ENCODE results near the gene ASAP2. TPM values are rescaled to one million over a fixed set of nuclear protein-coding genes. Genes with fewer than 3 reads are reported as not detected.

ASAP2 gene
- total RNA-seq, 4 donors from 2014 or later = 33.2 to 62.1 (median 54.5) TPM

GRCh38 chr2:9303528-9304225 is 97.1 kb downstream of the ASAP2 start:
- no peak overlapping the region for H3K4me3 ChIP-seq
- no peaks in the 10 kb centered on the region for H3K27me3 ChIP-seq
- DNase-seq = no peak
- in situ Hi-C loops (cut with MboI; ENCODE audit: low pct_ligation_motif_present in 1 of 4, low pct_unique_long_range_greater_than_20kb in 1 of 4, low sequenced_read_pairs in 3 of 4) (no loop called here), intact Hi-C loops (cut with DNase I; ENCODE audit: low total_unique reads) (no loop called here)
- no peaks in the 10 kb centered on the region for H3K9me3 ChIP-seq
- no peaks in the 10 kb centered on the region for H3K36me3 ChIP-seq
- WGBS, 2 donors (ENCODE audit: low coverage in 1 of 2) = 83 to 92% methylated on average over 6 to 11 of the region's 11 CpGs
- H3K4me1 ChIP-seq = peaks cover 0 to 24% (median 8%) of the 10 kb centered on the region in 4 donors
- H3K27ac ChIP-seq = no peak overlapping the region
- TF ChIP-seq CTCF (IDR thresholded peaks at IDR 0.05) = no peak
- no peak for TF ChIP-seq POLR2A (IDR thresholded peaks at IDR 0.05)
- no peak for TF ChIP-seq EP300 (IDR thresholded peaks at IDR 0.05; ENCODE audit: low read depth)
- no peak for TF ChIP-seq POLR2AphosphoS5 (IDR thresholded peaks at IDR 0.05)

DNA sequence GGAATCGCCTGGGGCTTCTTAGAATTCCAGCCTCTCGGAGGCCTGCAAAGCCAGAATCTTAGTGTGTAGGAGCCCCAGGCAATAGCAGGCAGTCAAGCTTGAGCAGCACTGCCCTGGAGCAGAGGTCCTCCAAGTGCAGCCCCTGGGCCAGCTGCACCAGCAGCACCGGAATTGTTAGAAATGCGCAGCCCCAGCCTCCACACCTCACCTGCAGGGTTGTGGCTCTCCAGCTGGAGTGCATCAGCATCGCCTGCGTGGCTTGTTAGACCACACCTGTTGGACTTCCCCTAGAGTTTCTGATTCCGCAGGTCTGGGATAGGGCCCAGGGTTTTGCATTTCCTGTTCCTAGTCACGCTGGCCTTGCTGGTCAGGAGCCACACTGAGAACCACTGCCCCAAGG is 100.3 kb downstream of the ASAP2 start:
- Histone ChIP-seq H3K36me3 (no peaks in the 10 kb centered on the region), H3K27ac (peak overlapping the region in 3 of 4 donors; percentile 17 to 61 (median 45)), H3K9me3 (no peaks in the 10 kb centered on the region), H3K4me1 (peaks cover 16 to 31% (median 20%) of the 10 kb centered on the region in 4 donors), H3K27me3 (no peaks in the 10 kb centered on the region), H3K4me3 (no peak overlapping the region)
- 84% methylated on average over 8 of the region's 8 CpGs; no CpG with 5 or more reads in 1 of the 2 donors for WGBS, 2 donors (ENCODE audit: low coverage in 1 of 2)
- intact Hi-C loops (cut with DNase I; ENCODE audit: low total_unique reads) = no loop called here
- TF ChIP-seq CTCF (IDR thresholded peaks at IDR 0.05) = no peak
- TF ChIP-seq POLR2A (IDR thresholded peaks at IDR 0.05) = no peak
- no peak for TF ChIP-seq POLR2AphosphoS5 (IDR thresholded peaks at IDR 0.05)
- TF ChIP-seq EP300 (IDR thresholded peaks at IDR 0.05; ENCODE audit: low read depth) = no peak
- DNase-seq = no peak
- in situ Hi-C loops (cut with MboI; ENCODE audit: low pct_ligation_motif_present in 1 of 4, low pct_unique_long_range_greater_than_20kb in 1 of 4, low sequenced_read_pairs in 3 of 4) = no loop called here

DNA sequence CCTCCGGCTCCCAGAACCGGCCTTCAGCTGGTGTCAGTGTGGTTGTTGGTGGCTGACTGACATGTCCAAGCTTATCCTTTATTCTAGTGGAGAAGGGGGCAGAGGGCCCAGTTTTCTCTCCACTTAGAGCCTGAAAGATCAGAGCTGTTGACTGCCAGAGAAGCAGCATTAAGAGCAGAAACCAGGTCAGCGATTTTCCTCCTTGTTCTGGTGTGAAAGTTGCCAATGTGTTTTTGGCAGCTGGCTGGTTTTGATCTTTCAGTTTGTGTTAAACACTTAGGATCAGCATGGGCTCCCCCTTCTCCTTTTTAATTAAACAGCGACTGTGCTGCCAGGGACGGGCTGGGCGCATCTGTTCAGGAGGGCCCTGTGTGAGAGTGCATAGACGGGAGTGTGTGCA is 100.9 kb downstream of the ASAP2 start:
- Histone ChIP-seq H3K9me3 (no peaks in the 10 kb centered on the region), H3K4me1 (peaks cover 16 to 34% (median 24%) of the 10 kb centered on the region in 4 donors), H3K27me3 (no peaks in the 10 kb centered on the region), H3K36me3 (no peaks in the 10 kb centered on the region), H3K27ac (peak overlapping the region; percentile 22 to 61 (median 38)), H3K4me3 (no peak overlapping the region)
- TF ChIP-seq CTCF (IDR thresholded peaks at IDR 0.05) (no peak), POLR2AphosphoS5 (IDR thresholded peaks at IDR 0.05) (no peak), POLR2A (IDR thresholded peaks at IDR 0.05) (no peak), EP300 (IDR thresholded peaks at IDR 0.05; ENCODE audit: low read depth) (no peak)
- intact Hi-C loops (cut with DNase I; ENCODE audit: low total_unique reads) (no loop called here), in situ Hi-C loops (cut with MboI; ENCODE audit: low pct_ligation_motif_present in 1 of 4, low pct_unique_long_range_greater_than_20kb in 1 of 4, low sequenced_read_pairs in 3 of 4) (no loop called here)
- DNase-seq = no peak
- 84% methylated on average over 7 of the region's 7 CpGs; no CpG with 5 or more reads in 1 of the 2 donors for WGBS, 2 donors (ENCODE audit: low coverage in 1 of 2)

DNA sequence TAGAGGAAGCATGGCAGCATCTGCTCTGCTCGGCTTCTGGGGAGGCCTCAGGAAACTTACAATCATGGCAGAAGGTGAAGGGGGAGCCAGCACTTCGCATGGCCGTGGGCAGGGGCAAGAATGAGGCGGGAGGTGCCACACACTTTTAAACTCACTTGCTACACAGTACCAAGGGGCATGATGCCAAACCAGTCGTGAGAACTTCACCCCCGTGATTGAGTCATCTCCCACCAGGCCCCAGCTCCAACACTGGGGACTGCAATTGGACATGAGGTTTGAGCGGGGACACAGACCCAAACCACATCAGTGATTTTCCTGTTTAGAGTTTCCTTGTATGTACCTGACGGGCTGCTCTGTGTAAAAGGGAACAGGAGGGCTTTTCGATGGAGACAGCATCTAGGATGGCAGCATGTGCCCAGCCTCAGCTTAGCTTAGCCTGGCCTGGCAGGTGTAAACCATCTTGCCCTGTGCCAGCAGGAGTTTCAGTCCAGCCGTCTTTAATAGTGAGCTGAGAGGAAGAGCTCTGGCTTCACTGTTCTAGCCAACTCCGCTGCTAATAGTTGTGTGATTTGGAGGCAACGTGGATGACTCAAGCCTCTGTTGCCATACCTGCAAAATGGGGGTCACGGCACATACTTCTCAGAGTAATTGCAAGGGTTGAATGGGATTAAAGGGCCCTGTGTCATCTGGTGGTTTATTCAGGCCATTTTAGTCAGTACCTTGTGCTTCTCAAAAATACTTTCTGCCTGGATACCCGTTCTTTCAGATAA is 101.8 kb downstream of the ASAP2 start:
- intact Hi-C loops (cut with DNase I; ENCODE audit: low total_unique reads) = no loop called here
- DNase-seq = no peak
- H3K27ac ChIP-seq = peak overlapping the region in 3 of 4 donors; percentile 23 to 61 (median 45)
- H3K9me3 ChIP-seq = no peaks in the 10 kb centered on the region
- WGBS, 2 donors (ENCODE audit: low coverage in 1 of 2) = 78% methylated on average over 14 of the region's 14 CpGs; no CpG with 5 or more reads in 1 of the 2 donors
- in situ Hi-C loops (cut with MboI; ENCODE audit: low pct_ligation_motif_present in 1 of 4, low pct_unique_long_range_greater_than_20kb in 1 of 4, low sequenced_read_pairs in 3 of 4) = no loop called here
- peaks cover 16 to 34% (median 24%) of the 10 kb centered on the region in 4 donors for H3K4me1 ChIP-seq
- TF ChIP-seq POLR2A (IDR thresholded peaks at IDR 0.05) = no peak
- no peak for TF ChIP-seq EP300 (IDR thresholded peaks at IDR 0.05; ENCODE audit: low read depth)
- TF ChIP-seq CTCF (IDR thresholded peaks at IDR 0.05) = no peak
- no peak for TF ChIP-seq POLR2AphosphoS5 (IDR thresholded peaks at IDR 0.05)
- H3K27me3 ChIP-seq = no peaks in the 10 kb centered on the region
- H3K4me3 ChIP-seq = no peak overlapping the region
- H3K36me3 ChIP-seq = no peaks in the 10 kb centered on the region

Data from transverse colon (tissue), 4 donors.